GM12878 (cell line): ENCODE data around the gene CLECL1.

Source experiments
- ATF7 ChIP-seq: fragments of 450-650 bp; IDR thresholded peaks from 2 replicates; pipeline ENCODE4 v1.6.1; 2016; ENCODE audit warnings: low read depth, mild to moderate bottlenecking
- BACH1 ChIP-seq: fragments of 450-650 bp; IDR thresholded peaks from 2 replicates; pipeline ENCODE4 v1.6.1; 2017; ENCODE audit warnings: mild to moderate bottlenecking, borderline replicate concordance
- CHD2 ChIP-seq: IDR thresholded peaks from 2 replicates; pipeline ENCODE4 v1.6.1; 2011; ENCODE audit warnings: low read depth, low read length, improper control_type of control experiment, borderline replicate concordance
- CTCF ChIP-seq, 3 experiments: IDR thresholded peaks in 2 of 3; conservative IDR thresholded peaks in 1 of 3; 2 replicates each; pipeline ENCODE4 v1.5.1; 2011; ENCODE audit warnings: low read depth in 3 of 3, low read length in 3 of 3, mild to moderate bottlenecking in 3 of 3, control low read depth in 2 of 3, moderate library complexity in 2 of 3, inconsistent platforms in 1 of 3, mixed read lengths in 1 of 3; ENCODE audit not compliant: control insufficient read depth in 2 of 3, insufficient read depth in 1 of 3; ENCODE audit errors: extremely low read depth in 1 of 3
- EZH2 ChIP-seq: IDR thresholded peaks from 2 replicates; pipeline ENCODE4 v1.6.1; 2012; ENCODE audit warnings: low read depth, mild to moderate bottlenecking, control low read depth, inconsistent platforms, low read length, borderline replicate concordance; ENCODE audit not compliant: control insufficient read depth
- GABPA ChIP-seq: IDR thresholded peaks from 2 replicates; pipeline ENCODE4 v1.6.1; 2014; ENCODE audit warnings: antibody characterized with exemption, low read depth, mild to moderate bottlenecking, inconsistent platforms
- POLR2A ChIP-seq: IDR thresholded peaks from 2 replicates; pipeline ENCODE4 v1.6.1; 2011; ENCODE audit warnings: low read depth, mild to moderate bottlenecking, low read length
- RAD21 ChIP-seq: IDR thresholded peaks from 2 replicates; pipeline ENCODE4 v1.6.1; 2011; ENCODE audit warnings: mild to moderate bottlenecking, low read depth, low read length, moderate library complexity; ENCODE audit not compliant: insufficient read depth
- SMC3 ChIP-seq: IDR thresholded peaks from 2 replicates; pipeline ENCODE4 v1.6.1; 2011; ENCODE audit warnings: low read length, improper control_type of control experiment, borderline replicate concordance
- SUPT20H ChIP-seq: IDR thresholded peaks from 2 replicates; pipeline ENCODE4 v1.6.1; 2011; ENCODE audit warnings: low read depth, mild to moderate bottlenecking, low read length, moderate library complexity, borderline replicate concordance; ENCODE audit not compliant: control insufficient read depth
- TF ChIP-seq, protein P1 (sequence below): fragments of 450-650 bp; IDR thresholded peaks from 2 replicates; pipeline ENCODE4 v1.6.1; 2017; ENCODE audit warnings: mild to moderate bottlenecking

DNA sequence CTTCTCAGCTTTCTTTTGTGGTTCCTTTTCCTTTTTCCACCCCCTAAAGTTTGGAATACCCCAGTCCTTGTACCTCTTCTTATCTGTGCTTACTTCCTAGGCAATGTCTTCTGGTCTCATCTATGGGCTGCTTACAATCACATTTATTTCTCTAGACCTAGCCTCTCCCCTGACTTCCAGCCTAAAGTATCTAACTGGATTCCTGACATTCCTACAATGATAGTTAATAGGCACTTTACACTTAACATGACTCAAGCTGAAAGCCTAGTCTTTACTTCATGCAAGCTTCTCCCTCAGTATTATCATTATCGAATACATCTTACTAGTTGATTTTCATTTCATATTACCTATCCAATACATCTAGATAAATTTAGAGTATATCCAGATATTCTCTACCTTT is 21.2 kb downstream of the CLECL1 start:
- TF ChIP-seq POLR2A: no peak
- no peak for TF ChIP-seq CTCF (IDR thresholded peaks at IDR 0.05 in 2 of 3, conservative IDR thresholded peaks at IDR 0.05 in 1 of 3; ENCODE audit: control insufficient read depth in 2 of 3, extremely low read depth in 1 of 3, insufficient read depth in 1 of 3, low read depth in 3 of 3, low read length in 3 of 3)
- TF ChIP-seq, protein P1, sequence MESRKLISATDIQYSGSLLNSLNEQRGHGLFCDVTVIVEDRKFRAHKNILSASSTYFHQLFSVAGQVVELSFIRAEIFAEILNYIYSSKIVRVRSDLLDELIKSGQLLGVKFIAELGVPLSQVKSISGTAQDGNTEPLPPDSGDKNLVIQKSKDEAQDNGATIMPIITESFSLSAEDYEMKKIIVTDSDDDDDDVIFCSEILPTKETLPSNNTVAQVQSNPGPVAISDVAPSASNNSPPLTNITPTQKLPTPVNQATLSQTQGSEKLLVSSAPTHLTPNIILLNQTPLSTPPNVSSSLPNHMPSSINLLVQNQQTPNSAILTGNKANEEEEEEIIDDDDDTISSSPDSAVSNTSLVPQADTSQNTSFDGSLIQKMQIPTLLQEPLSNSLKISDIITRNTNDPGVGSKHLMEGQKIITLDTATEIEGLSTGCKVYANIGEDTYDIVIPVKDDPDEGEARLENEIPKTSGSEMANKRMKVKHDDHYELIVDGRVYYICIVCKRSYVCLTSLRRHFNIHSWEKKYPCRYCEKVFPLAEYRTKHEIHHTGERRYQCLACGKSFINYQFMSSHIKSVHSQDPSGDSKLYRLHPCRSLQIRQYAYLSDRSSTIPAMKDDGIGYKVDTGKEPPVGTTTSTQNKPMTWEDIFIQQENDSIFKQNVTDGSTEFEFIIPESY: no peak
- TF ChIP-seq CHD2: no peak
- no peak for TF ChIP-seq EZH2
- TF ChIP-seq ATF7: no peak
- no peak for TF ChIP-seq GABPA
- no peak for TF ChIP-seq BACH1
- no peak for TF ChIP-seq SMC3
- no peak for TF ChIP-seq SUPT20H
- no peak for TF ChIP-seq RAD21
